ENCODE results near the gene KIF9.

DNA sequence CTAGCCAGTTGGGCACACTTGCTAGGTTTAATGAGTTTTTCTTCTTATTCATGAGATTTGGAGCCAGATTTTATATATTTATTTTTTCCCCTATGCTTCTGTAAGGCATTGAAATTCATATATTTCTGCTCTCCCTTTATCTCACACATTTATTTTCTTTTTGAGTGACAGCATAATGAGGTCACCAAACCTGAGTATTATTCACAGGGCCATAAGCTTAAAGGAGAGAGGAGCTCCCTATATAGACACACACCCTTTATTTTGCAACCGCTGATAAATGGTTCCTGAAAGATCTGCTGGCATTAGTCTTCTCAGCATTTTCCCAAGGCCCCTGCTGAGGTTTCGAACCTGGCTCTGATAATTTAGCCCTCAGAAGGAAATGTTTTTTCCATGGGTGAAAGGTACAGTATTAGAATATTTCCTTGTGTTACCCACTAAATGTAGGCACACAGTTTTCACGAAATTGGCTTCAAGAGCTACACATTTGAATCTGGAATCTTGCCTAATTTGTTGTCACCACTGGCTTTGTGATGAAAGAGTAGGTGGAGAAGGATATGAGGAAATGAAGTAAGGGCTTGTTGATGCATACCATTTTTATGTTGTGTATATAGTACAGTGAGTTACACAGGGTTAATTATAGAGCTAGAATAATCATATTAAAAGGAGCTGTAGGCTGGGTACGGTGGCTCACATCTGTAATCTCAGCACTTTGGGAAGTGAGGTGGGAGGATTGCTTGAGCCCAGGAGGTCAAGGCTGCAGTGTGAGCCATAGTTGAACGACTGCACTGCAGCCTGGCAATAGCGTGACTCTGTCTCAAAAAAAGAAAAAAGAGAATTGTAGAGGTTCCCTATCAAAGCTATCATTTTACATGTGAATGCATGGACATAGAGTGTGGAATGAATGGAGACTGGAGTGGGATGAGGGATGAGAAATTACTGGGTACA, 6.6 kb upstream of the KIF9 start:
- TF ChIP-seq TAF1 (IDR thresholded peaks at IDR 0.05; ENCODE audit: low read depth, low read length): no peak
- no peak for TF ChIP-seq POLR2A (IDR thresholded peaks at IDR 0.05; ENCODE audit: low read depth, low read length)
- TF ChIP-seq PAX5 (IDR thresholded peaks at IDR 0.05; ENCODE audit: insufficient read depth, low read length, severe bottlenecking): no peak

All from GM12891 (cell line).